8988T (cell line): ENCODE data around the gene CTNNA2.
"Not testable (repeated sequence)": the region's sequence is repeated elsewhere in the genome, so short reads cannot be mapped to it uniquely, and the experiment has no call there.

Experiments
- DNase-seq: peaks from one replicate; pipeline ENCODE4 v3.0.0; 2011

The CTNNA2 gene

GRCh38 chr2:80053522-80054345, 540.9 kb downstream of the CTNNA2 start:
- no peak for DNase-seq

- DNase-seq = no peak
Observed at GRCh38 chr2:80054346-80054675, 541.5 kb downstream of the CTNNA2 start.

GRCh38 chr2:80057956-80058355, 545.1 kb downstream of the CTNNA2 start:
- no peak for DNase-seq

- DNase-seq = no peak
Observed at GRCh38 chr2:80058562-80058961, 545.7 kb downstream of the CTNNA2 start.

GRCh38 chr2:80059447-80059846, 546.6 kb downstream of the CTNNA2 start:
- DNase-seq = no peak

- no peak for DNase-seq
Observed at GRCh38 chr2:80061881-80062280, 549.0 kb downstream of the CTNNA2 start.

- no peak for DNase-seq
Observed at GRCh38 chr2:80062298-80062697, 549.4 kb downstream of the CTNNA2 start.

- DNase-seq = no peak
Observed at GRCh38 chr2:80068038-80068731, 555.3 kb downstream of the CTNNA2 start.

GRCh38 chr2:80070587-80070986, 557.7 kb downstream of the CTNNA2 start:
- DNase-seq = no peak

GRCh38 chr2:80071941-80072340, 559.1 kb downstream of the CTNNA2 start:
- no peak for DNase-seq

GRCh38 chr2:80073134-80073561, 560.3 kb downstream of the CTNNA2 start:
- DNase-seq = no peak

GRCh38 chr2:80074321-80075070, 561.6 kb downstream of the CTNNA2 start:
- DNase-seq = no peak

- DNase-seq = no peak
Observed at GRCh38 chr2:80075719-80076118, 562.9 kb downstream of the CTNNA2 start.

- DNase-seq = no peak
Observed at GRCh38 chr2:80078290-80079036, 565.6 kb downstream of the CTNNA2 start.

- no peak for DNase-seq
Observed at GRCh38 chr2:80080957-80081356, 568.1 kb downstream of the CTNNA2 start.

GRCh38 chr2:80086831-80087230, 574.0 kb downstream of the CTNNA2 start:
- no peak for DNase-seq

GRCh38 chr2:80091237-80091636, 578.4 kb downstream of the CTNNA2 start:
- no peak for DNase-seq

GRCh38 chr2:80092474-80092873, 579.6 kb downstream of the CTNNA2 start:
- DNase-seq = no peak

- DNase-seq = not testable (repeated sequence)
Observed at GRCh38 chr2:80098503-80098902, 585.7 kb downstream of the CTNNA2 start.

GRCh38 chr2:80102026-80102425, 589.2 kb downstream of the CTNNA2 start:
- no peak for DNase-seq

- no peak for DNase-seq
Observed at GRCh38 chr2:80105015-80105640, 592.3 kb downstream of the CTNNA2 start.

- DNase-seq = no peak
Observed at GRCh38 chr2:80111185-80111584, 598.3 kb downstream of the CTNNA2 start.
